GM12878 (cell line): Measurements from ENCODE around the gene PTK6. TPM values are rescaled to one million over a fixed set of nuclear protein-coding genes. Genes with fewer than 3 reads are reported as not detected.

Experiments used
- BRCA1 ChIP-seq: IDR thresholded peaks from 2 replicates; pipeline ENCODE4 v1.6.1; 2011; ENCODE audit warnings: low read depth, low read length, improper control_type of control experiment
- FOXM1 ChIP-seq: IDR thresholded peaks from 2 replicates; pipeline ENCODE4 v1.6.1; 2012; ENCODE audit warnings: low read depth, mild to moderate bottlenecking, inconsistent platforms, low read length, moderate library complexity
- IKZF2 ChIP-seq, 2 experiments: fragments of 450-650 bp; IDR thresholded peaks; 2 replicates each; pipeline ENCODE4 v1.6.1; 2017; ENCODE audit warnings: mild to moderate bottlenecking in 2 of 2, moderate library complexity in 2 of 2
- NFXL1 ChIP-seq: fragments of 450-650 bp; IDR thresholded peaks from 2 replicates; pipeline ENCODE4 v1.6.1; 2017; ENCODE audit warnings: antibody characterized with exemption, mild to moderate bottlenecking, borderline replicate concordance
- NR2C1 ChIP-seq: fragments of 450-650 bp; IDR thresholded peaks from 2 replicates; pipeline ENCODE4 v1.6.1; 2017; ENCODE audit warnings: antibody characterized with exemption, mild to moderate bottlenecking, moderate library complexity
- PAX5 ChIP-seq: IDR thresholded peaks from 2 replicates; pipeline ENCODE4 v1.6.1; 2011; ENCODE audit warnings: low read depth, low read length, borderline replicate concordance
- PKNOX1 ChIP-seq: fragments of 450-650 bp; IDR thresholded peaks from 2 replicates; pipeline ENCODE4 v1.6.1; 2016; ENCODE audit warnings: mild to moderate bottlenecking
- POLR2AphosphoS2 ChIP-seq: IDR thresholded peaks from 2 replicates; pipeline ENCODE4 v1.6.1; 2011; ENCODE audit warnings: low read depth, mild to moderate bottlenecking, low read length, improper control_type of control experiment, moderate library complexity
- PRDM15 ChIP-seq: fragments of 450-650 bp; formaldehyde crosslinking; IDR thresholded peaks from 2 replicates; pipeline ENCODE4 v1.4.0; 2020; ENCODE audit warnings: mild to moderate bottlenecking, moderate library complexity
- RAD51 ChIP-seq: fragments of 450-650 bp; IDR thresholded peaks from 2 replicates; pipeline ENCODE4 v1.6.1; 2016; ENCODE audit warnings: moderate library complexity, mild to moderate bottlenecking, inconsistent platforms
- REST ChIP-seq: IDR thresholded peaks from 2 replicates; pipeline ENCODE4 v1.6.1; 2012; ENCODE audit warnings: mild to moderate bottlenecking, low read depth, low read length
- SMAD5 ChIP-seq: IDR thresholded peaks from 2 replicates; pipeline ENCODE4 v1.6.1; 2016; ENCODE audit warnings: antibody characterized with exemption, low read depth
- ZNF24 ChIP-seq: fragments of 450-650 bp; IDR thresholded peaks from 2 replicates; pipeline ENCODE4 v1.6.1; 2017; ENCODE audit warnings: antibody characterized with exemption, mild to moderate bottlenecking
- ZNF274 ChIP-seq: IDR thresholded peaks from one replicate; pipeline ENCODE4 v1.8.0; 2011; ENCODE audit not compliant: insufficient read length, insufficient read depth
- ZNF592 ChIP-seq: fragments of 450-650 bp; IDR thresholded peaks from 2 replicates; pipeline ENCODE4 v1.6.1; 2017; ENCODE audit warnings: mild to moderate bottlenecking, moderate library complexity
- polyA plus RNA-seq, 11 experiments: library from polyadenylated mRNA; depleted of rRNA in 4 of 11; unstranded in 6 of 11; stranded (reverse) in 5 of 11; fragments of >200 nt; fragmentation: Nextera tagmentation in 4 of 11; fragmentation: Illumina TruSeq in 1 of 11; extraction: Ambion mirVana in 4 of 11; extraction: Trizol in 1 of 11; gene quantifications; 1 replicate in 1 of 11; 2 replicates in 10 of 11; pipeline versions ENCODE4 v1.2.1 to v1.2.3, GENCODE V29; 2011 to 2016; ENCODE audit warnings: inconsistent platforms in 2 of 11, missing spikeins in 2 of 11, low read depth in 1 of 11
- total RNA-seq, 4 experiments: library from RNA; depleted of rRNA in 3 of 4; stranded (reverse); fragments of >200 nt in 3 of 4; fragmentation: Illumina TruSeq in 1 of 4; extraction: Trizol in 1 of 4; gene quantifications; 2 replicates each; pipeline versions ENCODE4 v1.2.1 to v1.2.3, GENCODE V29; 2013 to 2021
- TF ChIP-seq, protein P1 (sequence below): IDR thresholded peaks from 2 replicates; pipeline ENCODE4 v1.6.1; 2011; ENCODE audit warnings: borderline replicate concordance, low read depth, mild to moderate bottlenecking, moderate library complexity, mixed read lengths, low read length; ENCODE audit not compliant: insufficient read depth; ENCODE audit errors: extremely low read length

Gene PTK6
- total and polyA plus RNA-seq, 10 of the 15 experiments (the other 5 are each of a cell fraction or from before 2014, with no cell fraction given): 0.02 to 0.21 (median 0.09) TPM; not detected in 3

- TF ChIP-seq, protein P1, sequence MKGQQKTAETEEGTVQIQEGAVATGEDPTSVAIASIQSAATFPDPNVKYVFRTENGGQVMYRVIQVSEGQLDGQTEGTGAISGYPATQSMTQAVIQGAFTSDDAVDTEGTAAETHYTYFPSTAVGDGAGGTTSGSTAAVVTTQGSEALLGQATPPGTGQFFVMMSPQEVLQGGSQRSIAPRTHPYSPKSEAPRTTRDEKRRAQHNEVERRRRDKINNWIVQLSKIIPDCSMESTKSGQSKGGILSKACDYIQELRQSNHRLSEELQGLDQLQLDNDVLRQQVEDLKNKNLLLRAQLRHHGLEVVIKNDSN: no peak
- TF ChIP-seq SMAD5 (no peak), IKZF2 (IDR thresholded peaks at IDR 0.05) (peak; percentile 69 to 76), REST (no peak), NFXL1 (no peak), ZNF274 (no peak), NR2C1 (no peak), PKNOX1 (peak; percentile 66; the same call in 1 of the 2 replicates), ZNF24 (0 out of 2 replicates have a peak, but pooled peaks have one; percentile 20), POLR2AphosphoS2 (no peak), BRCA1 (no peak), RAD51 (no peak), PAX5 (peak; percentile 68; the same call in 1 of the 2 replicates), ZNF592 (peak; percentile 58; the same call in 1 of the 2 replicates), PRDM15 (CRISPR knock-in tag) (no peak), FOXM1 (no peak)
Measured at GRCh38 chr20:63537525-63538203, 488 bp upstream of the PTK6 start (continued).
